DOHH2 (cell line): ENCODE results near the gene PHACTR2.

Experiments used
- H3F3A ChIP-seq: fragments of 200-600 bp; sonication (generic), shearing (Covaris generic); 2 replicates; pipeline ENCODE4 v1.6.0; 2016; ENCODE audit warnings: antibody characterized with exemption, mild to moderate bottlenecking; ENCODE audit not compliant: control insufficient read depth, insufficient read depth
- H3K27ac ChIP-seq: fragments of 200-600 bp; sonication (generic); 2 replicates; pipeline ENCODE4 v1.5.1; 2014; ENCODE audit warnings: low read depth, mild to moderate bottlenecking, low read length, moderate library complexity
- H3K27me3 ChIP-seq: fragments of 200-600 bp; sonication (generic); 2 replicates; pipeline ENCODE4 v1.6.1; 2014; ENCODE audit warnings: mild to moderate bottlenecking, low read length, mixed read lengths; ENCODE audit not compliant: control insufficient read depth
- H3K36me3 ChIP-seq: fragments of 200-600 bp; sonication (generic); 2 replicates; pipeline ENCODE4 v1.6.1; 2014; ENCODE audit warnings: mild to moderate bottlenecking, low read length, moderate library complexity, mixed read lengths; ENCODE audit not compliant: control insufficient read depth
- H3K4me1 ChIP-seq: fragments of 200-600 bp; sonication (generic); 2 replicates; pipeline ENCODE4 v1.6.1; 2014; ENCODE audit warnings: mild to moderate bottlenecking, low read length, mixed read lengths; ENCODE audit not compliant: control insufficient read depth
- H3K4me2 ChIP-seq: fragments of 200-600 bp; sonication (generic); 2 replicates; pipeline ENCODE4 v1.6.0; 2014; ENCODE audit warnings: mild to moderate bottlenecking, low read length, moderate library complexity
- H3K4me3 ChIP-seq: fragments of 200-600 bp; sonication (generic); 2 replicates; pipeline ENCODE4 v1.5.1; 2014; ENCODE audit warnings: mild to moderate bottlenecking, low read length, mixed read lengths
- H3K79me2 ChIP-seq: fragments of 200-600 bp; sonication (generic); 2 replicates; pipeline ENCODE4 v1.6.1; 2014; ENCODE audit warnings: mild to moderate bottlenecking, low read length, mixed read lengths; ENCODE audit not compliant: control insufficient read depth
- H3K9me2 ChIP-seq: fragments of 200-600 bp; sonication (generic); replicated peaks from 2 replicates; pipeline ENCODE4 v1.6.1; 2014; ENCODE audit warnings: mild to moderate bottlenecking, low read length, mixed read lengths; ENCODE audit not compliant: control insufficient read depth
- H3K9me3 ChIP-seq: fragments of 200-600 bp; sonication (generic); 2 replicates; pipeline ENCODE4 v1.6.1; 2014; ENCODE audit warnings: antibody characterized with exemption, low read length, mixed read lengths; ENCODE audit not compliant: control insufficient read depth, insufficient read depth
- H4K20me1 ChIP-seq: fragments of 200-600 bp; sonication (generic); 2 replicates; pipeline ENCODE4 v1.6.0; 2014; ENCODE audit warnings: low read depth, mild to moderate bottlenecking, antibody characterized with exemption, low read length, moderate library complexity; ENCODE audit not compliant: control insufficient read depth, insufficient read depth
- EZH2phosphoT487 ChIP-seq: fragments of 200-600 bp; sonication (generic); IDR thresholded peaks from 2 replicates; pipeline ENCODE4 v1.6.1; 2017; ENCODE audit warnings: borderline replicate concordance, mild to moderate bottlenecking, antibody characterized with exemption, low read length, moderate library complexity, mixed read lengths
- TF ChIP-seq, protein P1 (sequence below): fragments of 200-600 bp; sonication (generic); IDR thresholded peaks from one replicate; pipeline ENCODE4 v1.5.1; 2014; ENCODE audit warnings: antibody characterized with exemption, mild to moderate bottlenecking, low read depth, low read length; ENCODE audit not compliant: poor library complexity, severe bottlenecking

PHACTR2 gene

DNA sequence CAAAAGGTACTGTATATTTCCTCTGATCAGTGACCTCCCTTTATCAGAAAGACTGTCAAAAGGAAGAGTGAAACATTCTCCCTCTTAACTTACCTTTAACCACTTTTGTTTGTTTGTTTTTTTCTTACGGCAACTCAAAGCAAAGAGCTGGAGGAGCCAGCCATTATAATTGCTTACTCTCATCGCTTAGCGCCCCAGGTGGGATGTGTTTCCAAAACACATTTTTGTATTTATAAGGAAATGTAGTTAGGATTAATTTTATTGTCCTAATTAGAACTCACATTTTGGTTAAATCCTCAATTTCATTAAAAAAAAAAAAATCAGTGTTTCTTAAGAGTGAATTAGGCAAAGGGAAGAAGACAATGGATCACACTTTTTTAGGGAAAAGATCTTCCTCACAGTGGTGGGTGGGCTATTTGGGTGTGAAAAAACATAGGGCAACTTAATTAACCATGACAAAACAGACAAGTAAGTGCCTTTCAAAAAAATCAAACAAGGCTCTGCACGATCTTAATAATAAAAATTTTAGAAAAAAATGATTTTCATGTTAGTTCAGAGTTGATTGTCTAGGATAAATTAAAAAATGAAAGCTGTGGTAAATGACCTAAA lies 1.2 kb upstream of the PHACTR2 start:
- no peaks in the 10 kb centered on the region for H3F3A ChIP-seq
- H3K4me3 ChIP-seq: no peak overlapping the region
- no peak overlapping the region for H3K4me2 ChIP-seq
- no peaks in the 10 kb centered on the region for H3K9me2 ChIP-seq
- H3K27me3 ChIP-seq: peaks cover 22% of the 10 kb centered on the region
- H3K9me3 ChIP-seq: no peaks in the 10 kb centered on the region
- no peaks in the 10 kb centered on the region for H3K79me2 ChIP-seq
- H3K36me3 ChIP-seq: no peaks in the 10 kb centered on the region
- no peaks in the 10 kb centered on the region for H4K20me1 ChIP-seq
- no peak overlapping the region for H3K27ac ChIP-seq
- no peak for TF ChIP-seq EZH2phosphoT487
- no peaks in the 10 kb centered on the region for H3K4me1 ChIP-seq

DNA sequence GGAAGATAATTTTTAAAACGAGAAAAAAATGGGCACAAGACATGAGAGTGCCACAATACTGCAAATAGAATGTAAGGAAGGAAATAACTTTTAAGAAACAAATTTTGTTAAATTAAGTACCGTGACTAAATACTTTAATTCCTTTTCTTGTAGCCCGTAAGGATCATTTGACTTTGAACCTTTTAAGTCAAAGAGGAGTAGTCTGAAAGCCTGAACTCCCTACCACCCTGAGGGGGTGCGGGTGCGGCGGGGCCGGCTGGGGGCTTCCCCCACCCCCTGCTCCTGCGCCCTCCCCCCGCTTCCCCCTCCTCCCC lies 231 bp upstream of the PHACTR2 start:
- H3K4me1 ChIP-seq: no peaks in the 10 kb centered on the region
- no peaks in the 10 kb centered on the region for H3K9me2 ChIP-seq
- no peak overlapping the region for H3K4me3 ChIP-seq
- no peaks in the 10 kb centered on the region for H3K9me3 ChIP-seq
- TF ChIP-seq, protein P1, sequence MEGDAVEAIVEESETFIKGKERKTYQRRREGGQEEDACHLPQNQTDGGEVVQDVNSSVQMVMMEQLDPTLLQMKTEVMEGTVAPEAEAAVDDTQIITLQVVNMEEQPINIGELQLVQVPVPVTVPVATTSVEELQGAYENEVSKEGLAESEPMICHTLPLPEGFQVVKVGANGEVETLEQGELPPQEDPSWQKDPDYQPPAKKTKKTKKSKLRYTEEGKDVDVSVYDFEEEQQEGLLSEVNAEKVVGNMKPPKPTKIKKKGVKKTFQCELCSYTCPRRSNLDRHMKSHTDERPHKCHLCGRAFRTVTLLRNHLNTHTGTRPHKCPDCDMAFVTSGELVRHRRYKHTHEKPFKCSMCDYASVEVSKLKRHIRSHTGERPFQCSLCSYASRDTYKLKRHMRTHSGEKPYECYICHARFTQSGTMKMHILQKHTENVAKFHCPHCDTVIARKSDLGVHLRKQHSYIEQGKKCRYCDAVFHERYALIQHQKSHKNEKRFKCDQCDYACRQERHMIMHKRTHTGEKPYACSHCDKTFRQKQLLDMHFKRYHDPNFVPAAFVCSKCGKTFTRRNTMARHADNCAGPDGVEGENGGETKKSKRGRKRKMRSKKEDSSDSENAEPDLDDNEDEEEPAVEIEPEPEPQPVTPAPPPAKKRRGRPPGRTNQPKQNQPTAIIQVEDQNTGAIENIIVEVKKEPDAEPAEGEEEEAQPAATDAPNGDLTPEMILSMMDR: no peak
- no peak for TF ChIP-seq EZH2phosphoT487
- H3K27ac ChIP-seq: no peak overlapping the region
- no peaks in the 10 kb centered on the region for H3K79me2 ChIP-seq
- H3K4me2 ChIP-seq: no peak overlapping the region
- H3K36me3 ChIP-seq: no peaks in the 10 kb centered on the region
- H3F3A ChIP-seq: no peaks in the 10 kb centered on the region
- H4K20me1 ChIP-seq: no peaks in the 10 kb centered on the region
- H3K27me3 ChIP-seq: peaks cover 22% of the 10 kb centered on the region

DNA sequence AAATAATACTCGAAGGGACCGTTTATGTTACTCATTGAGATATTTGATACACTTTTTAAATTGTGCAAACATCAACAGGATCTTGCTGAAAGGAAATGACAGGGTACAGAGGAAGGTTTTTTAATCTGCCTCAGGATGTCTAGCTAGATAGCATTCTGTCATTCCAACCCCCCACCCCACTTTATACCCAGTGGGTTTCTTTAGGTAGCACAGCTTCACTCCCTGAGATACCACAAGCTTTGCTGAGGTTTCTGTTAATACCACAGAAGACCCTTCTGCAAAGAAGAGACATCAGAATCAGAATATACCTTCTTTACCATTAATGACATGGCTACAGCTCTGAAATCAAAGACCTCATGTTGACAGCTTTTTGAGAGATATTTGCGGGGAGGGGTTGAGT lies 1.3 kb downstream of the PHACTR2 start:
- Histone ChIP-seq H3F3A (no peaks in the 10 kb centered on the region), H3K9me2 (no peaks in the 10 kb centered on the region), H3K27me3 (peaks cover 22% of the 10 kb centered on the region), H3K4me3 (no peak overlapping the region), H3K79me2 (no peaks in the 10 kb centered on the region), H3K36me3 (no peaks in the 10 kb centered on the region), H3K27ac (no peak overlapping the region), H3K4me2 (no peak overlapping the region), H3K9me3 (no peaks in the 10 kb centered on the region; the same call in 1 of the 2 replicates), H3K4me1 (no peaks in the 10 kb centered on the region), H4K20me1 (no peaks in the 10 kb centered on the region)
- TF ChIP-seq EZH2phosphoT487: no peak; the same call in 1 of the 2 replicates
- TF ChIP-seq, protein P1: no peak

DNA sequence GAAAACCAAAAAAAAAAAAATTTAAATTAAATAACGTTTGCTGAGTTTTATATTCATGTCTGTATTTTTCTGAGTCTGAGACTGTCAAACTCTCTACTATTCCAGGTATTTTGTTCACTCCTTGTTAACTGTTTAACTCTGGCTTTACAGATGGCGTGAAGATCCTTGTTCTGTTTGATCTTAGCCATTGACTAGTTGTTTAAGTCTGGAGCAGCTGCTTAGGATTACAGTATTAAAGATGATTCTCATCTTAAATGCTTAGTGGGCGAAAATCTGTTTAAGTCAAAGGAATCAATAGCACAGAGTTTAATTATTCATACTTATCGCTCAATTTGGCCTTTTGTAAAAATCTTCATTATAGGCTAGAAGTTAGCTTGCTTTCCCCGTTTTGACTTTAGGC lies 2.4 kb downstream of the PHACTR2 start:
- Histone ChIP-seq H4K20me1 (no peaks in the 10 kb centered on the region), H3K4me3 (no peak overlapping the region), H3K4me1 (no peaks in the 10 kb centered on the region), H3K27me3 (peaks cover 18% of the 10 kb centered on the region), H3K27ac (no peak overlapping the region), H3K4me2 (no peak overlapping the region), H3K9me3 (no peaks in the 10 kb centered on the region; the same call in 1 of the 2 replicates), H3K36me3 (no peaks in the 10 kb centered on the region), H3K9me2 (no peaks in the 10 kb centered on the region), H3F3A (no peaks in the 10 kb centered on the region), H3K79me2 (no peaks in the 10 kb centered on the region)
- TF ChIP-seq, protein P1: no peak
- TF ChIP-seq EZH2phosphoT487: no peak
